Keratinocyte (primary cell): Measurements from ENCODE around the gene CACNA1C. TPM values are rescaled to one million over a fixed set of nuclear protein-coding genes. Genes with fewer than 3 reads are reported as not detected.

Experiments
- DNase-seq: peaks from one replicate; pipeline ENCODE4 v3.0.0-alpha.2; 2011; ENCODE audit warnings: low read depth, missing footprints, low spot score
- FAIRE-seq: peaks from 2 replicates; lab custom pipeline; 2011; peaks lifted over from hg19 to GRCh38; lab: Jason Lieb, UNC
- H2AFZ ChIP-seq: 2 replicates; pipeline ENCODE4 v1.6.0; 2012; ENCODE audit warnings: low read length, control low read depth, inconsistent platforms; ENCODE audit not compliant: control insufficient read depth
- H3K27ac ChIP-seq: 2 replicates; pipeline ENCODE4 v1.5.1; 2011; ENCODE audit warnings: low read length; ENCODE audit not compliant: control insufficient read depth, insufficient read depth
- H3K27me3 ChIP-seq: 3 replicates; pipeline ENCODE4 v1.6.0; 2011; ENCODE audit warnings: low read length; ENCODE audit not compliant: control insufficient read depth, insufficient read depth; ENCODE audit errors: extremely low read depth
- H3K36me3 ChIP-seq, 2 experiments: 2 replicates in 1 of 2; 3 replicates in 1 of 2; pipeline ENCODE4 v1.5.1; 2011; ENCODE audit warnings: low read length in 2 of 2, mild to moderate bottlenecking in 1 of 2; ENCODE audit not compliant: control insufficient read depth in 2 of 2, insufficient read depth in 2 of 2; ENCODE audit errors: extremely low read depth in 1 of 2
- H3K4me1 ChIP-seq: 3 replicates; pipeline ENCODE4 v1.5.1; 2011; ENCODE audit warnings: low read length; ENCODE audit not compliant: control insufficient read depth, insufficient read depth; ENCODE audit errors: extremely low read depth
- H3K4me2 ChIP-seq: 3 replicates; pipeline ENCODE4 v1.6.0; 2011; ENCODE audit warnings: low read depth, low read length; ENCODE audit not compliant: control insufficient read depth, insufficient read depth; ENCODE audit errors: extremely low read depth
- H3K4me3 ChIP-seq, 3 experiments: fragments of 200-600 bp in 1 of 3; sonication (generic) in 1 of 3; 2 replicates in 2 of 3; 3 replicates in 1 of 3; pipeline ENCODE4 v1.5.1; 2011 to 2016; ENCODE audit warnings: low read length in 3 of 3, mild to moderate bottlenecking in 3 of 3, control low read depth in 2 of 3, inconsistent platforms in 1 of 3, low read depth in 1 of 3, mixed read lengths in 1 of 3, mixed run types in 1 of 3, moderate library complexity in 1 of 3; ENCODE audit not compliant: control insufficient read depth in 2 of 3, insufficient read depth in 2 of 3; ENCODE audit errors: extremely low read depth in 1 of 3
- H3K79me2 ChIP-seq: 2 replicates; pipeline ENCODE4 v1.6.0; 2012; ENCODE audit warnings: low read length; ENCODE audit not compliant: control insufficient read depth, insufficient read depth
- H3K9ac ChIP-seq: 3 replicates; pipeline ENCODE4 v1.6.0; 2011; ENCODE audit warnings: low read length; ENCODE audit not compliant: control insufficient read depth, insufficient read depth; ENCODE audit errors: extremely low read depth
- H3K9me1 ChIP-seq: 3 replicates; pipeline ENCODE4 v1.6.0; 2011; ENCODE audit warnings: low read length; ENCODE audit not compliant: control insufficient read depth, insufficient read depth; ENCODE audit errors: extremely low read depth
- H3K9me3 ChIP-seq: 2 replicates; pipeline ENCODE4 v1.5.1; 2012; ENCODE audit warnings: low read depth, low read length; ENCODE audit not compliant: control insufficient read depth
- H4K20me1 ChIP-seq: 3 replicates; pipeline ENCODE4 v1.6.0; 2011; ENCODE audit warnings: low read length; ENCODE audit not compliant: control insufficient read depth, insufficient read depth; ENCODE audit errors: extremely low read depth
- CTCF ChIP-seq, 3 experiments: IDR thresholded peaks in 1 of 3; conservative IDR thresholded peaks in 1 of 3; optimal IDR thresholded peaks in 1 of 3; 2 replicates in 2 of 3; 3 replicates in 1 of 3; pipeline versions ENCODE3 to v1.5.1; 2011; ENCODE audit warnings: low read length in 3 of 3, mild to moderate bottlenecking in 3 of 3, moderate library complexity in 2 of 3, control low read depth in 1 of 3, inconsistent platforms in 1 of 3; ENCODE audit not compliant: insufficient read depth in 2 of 3; ENCODE audit errors: extremely low read depth in 1 of 3
- EZH2 ChIP-seq: IDR thresholded peaks from one replicate; pipeline ENCODE4 v1.6.1; 2012; ENCODE audit warnings: inconsistent platforms, mild to moderate bottlenecking, low read length, moderate library complexity
- dilution Hi-C: fragments of 300-500 bp; cut with MboI; formaldehyde crosslinking; loops from one replicate; pipeline ENCODE4 v1.7.0; 2020; ENCODE audit warnings: low sequenced_read_pairs; ENCODE audit not compliant: extremely low pct_ligation_motif_present
- polyA plus RNA-seq, 5 experiments: library from polyadenylated mRNA; depleted of rRNA in 3 of 5; stranded (reverse) in 3 of 5; stranded (forward) in 1 of 5; unstranded in 1 of 5; fragments of >200 nt; gene quantifications; 1 replicate in 1 of 5; 2 replicates in 3 of 5; 3 replicates in 1 of 5; pipeline versions ENCODE4 v1.2.1 to v1.2.3, GENCODE V29; 2011 to 2012; ENCODE audit warnings: missing spikeins in 2 of 5, low read depth in 1 of 5, low replicate concordance in 1 of 5

Gene CACNA1C
- polyA plus RNA-seq, 1 donor (not counting 4 experiments of a cell fraction or from before 2014, with no cell fraction given): not detected

GRCh38 chr12:2588345-2588744, 535.6 kb downstream of the CACNA1C start:
- no peak overlapping the region for H3K9ac ChIP-seq
- no peak overlapping the region for H3K4me3 ChIP-seq
- dilution Hi-C loops: no loop called here
- no peaks in the 10 kb centered on the region for H3K9me3 ChIP-seq
- H3K4me1 ChIP-seq: no peaks in the 10 kb centered on the region
- H3K4me2 ChIP-seq: no peak overlapping the region
- no peaks in the 10 kb centered on the region for H3K9me1 ChIP-seq
- H3K27ac ChIP-seq: no peak overlapping the region
- FAIRE-seq (no peak), DNase-seq (no peak)
- peaks cover 15% of the 10 kb centered on the region for H3K27me3 ChIP-seq
- H3K36me3 ChIP-seq: no peaks in the 10 kb centered on the region
- H3K79me2 ChIP-seq: no peaks in the 10 kb centered on the region
- no peaks in the 10 kb centered on the region for H4K20me1 ChIP-seq
- no peak overlapping the region for H2AFZ ChIP-seq
- TF ChIP-seq CTCF (optimal IDR thresholded peaks at IDR 0.05 in 1 of 3, IDR thresholded peaks at IDR 0.05 in 1 of 3, conservative IDR thresholded peaks at IDR 0.05 in 1 of 3; ENCODE audit: extremely low read depth in 1 of 3, insufficient read depth in 2 of 3, low read length in 3 of 3) (no peak), EZH2 (no peak)

GRCh38 chr12:2589381-2589780, 536.6 kb downstream of the CACNA1C start:
- no peaks in the 10 kb centered on the region for H3K4me1 ChIP-seq
- TF ChIP-seq CTCF (optimal IDR thresholded peaks at IDR 0.05 in 1 of 3, IDR thresholded peaks at IDR 0.05 in 1 of 3, conservative IDR thresholded peaks at IDR 0.05 in 1 of 3; ENCODE audit: extremely low read depth in 1 of 3, insufficient read depth in 2 of 3, low read length in 3 of 3) (no peak), EZH2 (no peak)
- no peaks in the 10 kb centered on the region for H3K36me3 ChIP-seq
- no peak overlapping the region for H2AFZ ChIP-seq
- peaks cover 6% of the 10 kb centered on the region for H3K27me3 ChIP-seq
- no peak overlapping the region for H3K4me2 ChIP-seq
- H3K9ac ChIP-seq: no peak overlapping the region
- dilution Hi-C loops: no loop called here
- H3K9me1 ChIP-seq: no peaks in the 10 kb centered on the region
- DNase-seq (no peak), FAIRE-seq (no peak)
- no peak overlapping the region for H3K4me3 ChIP-seq
- no peaks in the 10 kb centered on the region for H3K79me2 ChIP-seq
- no peak overlapping the region for H3K27ac ChIP-seq
- H3K9me3 ChIP-seq: no peaks in the 10 kb centered on the region
- no peaks in the 10 kb centered on the region for H4K20me1 ChIP-seq
